HG02943 (cell line): ENCODE measurements around the gene PLCL2.

Experiments used
- ATAC-seq: cut with Tn5 transposase; IDR thresholded peaks from one replicate; pipeline ENCODE4 v1.9.1; 2021; ENCODE audit warnings: mild to moderate bottlenecking, low read depth, moderate library complexity; ENCODE audit not compliant: unreplicated experiment

Gene PLCL2

DNA sequence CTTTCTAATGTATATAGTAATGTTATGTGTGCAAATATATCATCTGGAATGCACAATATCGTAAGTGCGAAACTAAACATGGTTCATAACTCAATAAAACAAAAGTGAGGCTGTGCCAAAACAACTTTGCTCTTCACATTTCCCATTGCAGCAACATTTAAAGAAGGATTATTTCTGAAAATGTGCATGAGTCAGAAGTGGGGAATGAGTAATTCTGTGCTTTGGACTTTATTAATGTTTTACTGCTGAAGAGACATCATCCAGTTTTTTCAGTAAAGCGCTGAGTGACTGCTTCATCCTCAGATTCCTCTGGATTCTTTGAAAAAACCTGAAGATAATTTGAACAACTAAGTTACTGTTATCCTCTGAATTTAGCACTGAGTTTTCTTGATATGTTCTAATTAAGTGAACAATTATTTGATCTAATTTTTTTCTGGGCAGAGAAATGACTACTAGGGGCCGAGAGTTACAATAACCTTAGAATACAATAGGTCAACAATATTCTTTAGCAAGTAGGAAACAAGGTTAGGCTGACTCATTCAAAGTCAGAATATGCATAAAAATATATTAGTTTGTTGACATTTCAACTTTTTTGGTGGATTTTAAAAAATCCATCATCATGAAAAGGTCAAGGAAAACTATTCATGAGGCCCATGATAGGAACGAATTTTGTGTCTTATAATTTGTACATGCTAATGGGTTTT lies 20.0 kb upstream of the PLCL2 start:
- no peak for ATAC-seq

GRCh38 chr3:16865335-16865734 lies 19.4 kb upstream of the PLCL2 start:
- no peak for ATAC-seq

DNA sequence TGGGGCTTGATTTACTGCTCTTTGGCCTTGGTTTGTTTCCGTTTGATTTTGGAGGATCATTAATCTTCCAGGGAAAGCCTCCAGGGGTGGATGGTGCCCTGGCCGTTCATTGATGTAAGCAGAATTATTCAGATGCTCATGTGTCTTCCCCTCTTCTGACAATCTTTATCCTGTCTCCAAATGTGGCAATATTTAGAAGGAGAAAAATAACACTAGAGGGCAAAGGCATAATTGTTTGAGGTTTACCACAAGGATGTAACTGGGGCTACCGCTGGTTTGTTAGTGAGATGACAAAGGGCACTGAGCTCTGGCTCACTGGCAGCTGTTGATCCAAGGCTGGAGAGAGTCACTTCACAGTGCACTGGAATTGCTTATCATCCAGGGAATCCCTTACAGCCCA lies 18.2 kb upstream of the PLCL2 start:
- ATAC-seq: no peak

GRCh38 chr3:16868513-16868912 lies 16.2 kb upstream of the PLCL2 start:
- no peak for ATAC-seq

DNA sequence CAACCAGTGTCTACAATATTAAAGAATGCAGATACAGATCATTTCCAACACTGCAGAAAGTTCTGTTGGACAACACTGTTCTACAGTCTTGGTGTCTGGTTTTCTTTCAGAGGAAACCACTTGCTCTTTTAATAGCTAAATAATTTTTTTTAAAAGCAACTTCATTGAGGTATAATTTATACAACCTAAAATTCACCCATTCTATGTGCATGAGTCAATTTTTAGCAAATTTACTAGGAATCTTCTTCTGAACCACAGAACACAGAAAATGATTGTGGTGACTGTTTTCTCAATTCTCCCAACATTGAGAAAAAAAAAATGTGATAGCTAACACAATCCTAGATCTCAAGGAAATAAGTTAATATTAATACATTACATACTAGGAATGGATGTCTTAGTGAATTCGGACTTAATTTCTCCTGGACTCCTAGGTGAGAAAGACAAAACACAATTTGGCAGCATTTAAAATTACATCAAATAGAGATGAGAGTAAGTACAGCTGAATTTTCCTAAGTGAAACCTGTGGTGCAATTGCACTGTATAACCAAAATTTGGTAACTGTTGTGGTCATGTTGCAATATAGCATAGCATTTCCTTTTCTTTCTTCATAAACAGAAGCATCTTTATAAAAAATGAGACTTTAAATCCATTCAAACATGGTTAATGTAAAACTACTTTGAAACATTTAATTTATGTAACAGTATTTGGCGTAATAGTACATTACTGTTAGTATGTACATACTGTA lies 15.3 kb upstream of the PLCL2 start:
- no peak for ATAC-seq

DNA sequence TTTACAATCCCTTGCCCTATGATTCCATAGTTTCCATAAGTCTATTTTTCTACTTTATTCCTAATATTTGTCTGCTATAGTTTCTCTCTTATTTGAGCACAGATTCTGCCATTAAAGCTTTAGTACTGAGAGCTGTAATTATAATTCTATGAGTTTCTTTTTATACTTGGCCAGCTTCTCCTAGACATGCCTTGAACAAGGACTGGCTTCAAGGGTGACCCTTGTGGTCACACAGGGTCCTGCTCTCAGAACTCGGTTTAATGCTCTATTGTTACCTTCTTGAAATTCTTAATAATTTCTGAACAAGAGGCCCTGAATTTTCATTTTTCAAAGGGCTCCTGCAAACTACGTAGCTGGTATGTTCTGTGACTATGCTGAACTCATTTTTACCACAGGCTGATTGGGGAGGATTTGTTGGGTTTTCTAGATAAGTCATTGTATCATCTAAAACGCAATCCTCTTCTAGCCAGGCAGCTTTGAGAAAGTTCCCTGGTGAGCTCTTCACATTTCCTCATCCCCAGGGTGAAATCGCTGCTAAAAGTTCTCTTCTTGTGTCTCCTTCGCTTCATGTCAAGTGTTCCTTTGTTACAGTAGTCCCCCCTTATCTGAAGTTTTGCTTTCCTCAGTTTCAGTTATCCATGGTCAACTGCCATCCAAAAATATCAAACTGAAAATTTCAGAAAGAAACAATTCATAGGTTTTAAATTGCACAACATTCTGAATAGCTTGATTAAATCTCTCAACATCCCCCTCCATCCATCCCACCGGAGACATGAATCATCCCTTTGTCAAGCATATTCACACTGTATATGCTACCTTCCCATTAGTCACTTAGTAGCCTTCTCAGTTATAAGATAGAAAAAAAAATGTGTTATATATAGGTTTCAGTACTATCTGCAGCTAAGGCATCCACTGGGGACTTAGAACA lies 12.6 kb upstream of the PLCL2 start:
- no peak for ATAC-seq

GRCh38 chr3:16873872-16874271 lies 10.9 kb upstream of the PLCL2 start:
- no peak for ATAC-seq

- no peak for ATAC-seq
Observed at GRCh38 chr3:16875876-16876550, 8.7 kb upstream of the PLCL2 start.

DNA sequence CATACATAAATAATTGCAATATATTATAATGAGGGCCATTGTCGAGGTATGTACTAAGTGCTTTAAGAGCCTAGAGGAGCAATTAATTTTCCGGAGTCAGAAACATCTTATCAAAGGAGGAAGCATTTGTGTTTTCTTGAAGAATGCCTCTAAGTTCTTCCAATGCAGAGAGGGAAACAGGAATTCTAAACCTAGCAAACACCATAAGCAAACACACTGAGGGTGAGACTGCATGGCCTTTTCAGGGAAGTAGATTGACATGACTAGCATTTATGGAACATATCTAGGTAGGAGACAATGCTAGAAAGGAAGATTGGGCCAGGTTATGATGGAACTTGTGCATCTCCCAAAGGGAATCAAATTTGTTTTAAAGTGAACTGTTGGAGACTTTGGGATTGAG lies 7.2 kb upstream of the PLCL2 start:
- no peak for ATAC-seq

GRCh38 chr3:16877911-16878310 lies 6.8 kb upstream of the PLCL2 start:
- no peak for ATAC-seq

- no peak for ATAC-seq
Observed at GRCh38 chr3:16881896-16882630, 2.7 kb upstream of the PLCL2 start.

DNA sequence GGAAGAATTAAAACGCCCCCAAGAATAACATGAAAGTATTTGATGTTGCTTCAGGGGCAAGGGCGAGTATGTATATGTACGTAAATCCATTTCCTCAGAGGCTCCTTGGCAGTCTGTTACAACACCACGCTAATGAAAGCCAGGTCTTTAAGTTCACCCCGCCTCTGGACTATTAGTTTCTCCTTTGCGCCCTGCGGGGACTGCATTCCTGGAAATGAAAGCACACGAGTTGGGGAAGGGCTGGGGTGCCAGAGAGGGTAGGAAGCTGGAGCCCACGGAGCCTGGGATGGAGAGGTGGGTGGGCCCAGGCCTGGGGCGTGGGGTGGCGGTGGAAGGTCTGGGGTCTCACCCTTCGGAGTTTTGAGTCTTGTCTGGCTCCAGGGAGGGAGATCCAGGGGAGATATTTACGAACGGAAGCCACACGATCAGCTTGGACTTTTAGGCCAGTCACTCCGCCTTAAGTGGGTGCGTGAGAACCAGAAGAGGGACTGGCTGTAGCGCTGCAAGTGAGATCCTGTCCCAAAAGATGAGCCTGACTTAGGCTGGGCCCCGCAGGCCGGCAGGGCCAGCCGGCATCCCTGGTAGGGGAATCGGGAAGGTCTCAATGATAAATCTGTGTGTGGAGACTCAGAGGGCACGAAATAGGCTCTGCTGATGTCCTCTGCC lies 1.6 kb upstream of the PLCL2 start:
- ATAC-seq: no peak

DNA sequence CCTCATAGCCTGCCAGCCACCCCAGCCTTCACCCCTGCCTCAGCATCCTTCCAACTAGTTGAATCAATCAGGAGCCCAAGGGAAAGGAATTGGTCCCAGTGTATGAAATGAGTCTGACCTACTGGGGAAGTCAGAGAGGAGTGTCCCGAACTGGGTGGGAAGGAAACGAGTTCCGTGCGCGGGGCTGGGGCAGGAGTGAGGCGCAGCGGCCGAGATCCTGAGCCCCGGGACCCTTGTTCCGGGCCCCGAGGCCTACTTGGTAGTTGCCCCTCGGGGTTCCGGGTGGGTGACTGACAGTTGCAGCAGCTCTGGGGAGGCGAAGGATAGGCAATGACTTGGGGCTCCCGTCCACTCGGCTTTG lies 1.1 kb upstream of the PLCL2 start:
- ATAC-seq: no peak

- peak; percentile 37 for ATAC-seq
Observed at GRCh38 chr3:16884084-16884747, 539 bp upstream of the PLCL2 start.

DNA sequence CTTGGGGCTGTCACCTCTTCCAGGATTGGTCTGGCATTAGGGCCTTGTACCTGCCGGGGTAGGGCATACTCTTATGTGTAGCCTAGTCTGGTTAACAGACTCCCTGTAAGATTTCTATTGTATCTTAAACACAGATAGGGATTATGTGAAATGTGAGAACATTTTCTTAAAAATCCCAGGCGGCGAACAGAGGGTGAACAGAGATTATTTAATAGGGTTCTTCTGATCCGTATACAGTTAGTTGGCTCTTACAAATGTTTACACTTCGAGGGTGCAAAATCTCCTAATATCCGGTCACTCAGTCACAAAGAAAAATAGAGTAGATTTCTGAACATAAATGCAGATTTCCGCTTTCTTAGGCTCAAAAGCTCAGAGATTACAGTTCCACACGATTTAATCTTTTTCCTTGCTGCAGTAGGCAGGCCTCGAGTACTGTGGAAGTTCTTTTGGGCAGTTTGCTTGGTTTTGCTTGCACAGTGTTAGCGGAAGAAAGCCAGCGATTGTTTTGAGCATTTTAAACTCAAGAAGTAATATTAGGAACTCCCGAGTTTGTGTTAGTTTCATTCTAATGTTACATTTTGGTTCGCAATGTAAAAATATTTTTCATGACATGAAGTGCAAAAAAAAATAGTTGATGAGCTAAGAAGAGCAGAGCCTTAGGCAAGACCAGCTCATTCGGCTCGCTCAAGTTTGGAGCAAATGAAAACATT lies 993 bp downstream of the PLCL2 start:
- ATAC-seq: peak; percentile 32

DNA sequence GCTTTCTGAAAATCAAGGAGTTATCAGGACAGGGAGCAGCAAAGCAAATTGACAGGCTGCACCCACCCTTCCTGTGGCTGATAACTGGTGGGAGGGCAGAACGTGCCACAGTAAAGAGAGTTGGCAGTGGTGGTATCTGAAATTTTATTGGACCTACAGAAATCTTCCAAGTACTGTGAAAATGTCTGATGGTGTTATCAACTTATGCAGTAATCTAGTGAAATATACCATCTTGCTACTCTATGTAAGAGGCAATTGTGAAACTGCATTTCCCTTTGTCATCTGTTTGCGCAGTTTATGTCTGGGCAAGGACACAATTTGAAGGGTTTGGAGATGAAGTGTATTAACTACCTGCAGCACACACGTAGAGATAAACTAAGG lies 1.5 kb downstream of the PLCL2 start:
- ATAC-seq: no peak

DNA sequence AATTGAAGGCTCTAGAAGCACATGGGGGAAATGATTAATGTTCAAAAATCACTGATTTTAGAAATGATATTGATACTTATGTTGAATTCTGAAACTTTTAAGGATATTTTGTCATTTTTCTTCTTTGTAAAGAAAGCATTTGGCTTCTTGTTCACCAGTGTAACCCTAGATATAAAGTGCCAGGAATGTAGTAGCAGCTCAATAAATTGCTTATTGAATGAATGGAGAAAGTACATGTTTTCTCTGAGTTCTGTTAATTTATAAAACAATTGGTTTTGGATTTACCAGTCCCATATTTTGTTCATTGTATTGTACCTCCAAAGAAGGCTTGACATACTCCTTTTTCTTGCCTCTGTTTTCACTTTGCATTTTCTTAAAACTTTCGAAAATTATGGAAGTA lies 2.4 kb downstream of the PLCL2 start:
- ATAC-seq: no peak

GRCh38 chr3:16888356-16888755 lies 3.6 kb downstream of the PLCL2 start:
- no peak for ATAC-seq
